SK-N-SH (cell line): Measurements from ENCODE around the gene RALGDS. TPM values are rescaled to one million over a fixed set of nuclear protein-coding genes. Genes with fewer than 3 reads are reported as not detected.

Experiments
- CTCF ChIA-PET: fragments of 300-600, 350-600 bp; formaldehyde crosslinking; extraction: SDS; loops from one replicate; lab custom pipeline; 2021; lab: Yijun Ruan, JAX
- POLR2A ChIA-PET: fragments of 350-600 bp; sonication (Branson Sonifier 250); formaldehyde crosslinking; extraction: SDS; loops from one replicate; lab custom pipeline; 2020; ENCODE audit warnings: antibody characterized with exemption, inconsistent platforms; lab: Yijun Ruan, JAX
- DNase-seq: peaks from one replicate; pipeline ENCODE4 v3.0.0; 2012
- H2AFZ ChIP-seq: fragments of 200-600 bp; sonication (generic); 2 replicates; pipeline ENCODE4 v1.8.1; 2016; ENCODE audit warnings: antibody characterized with exemption, mild to moderate bottlenecking, low read depth
- H3F3A ChIP-seq: fragments of 200-600 bp; sonication (generic); replicated peaks from 2 replicates; pipeline ENCODE3; 2016; ENCODE audit warnings: antibody characterized with exemption, mild to moderate bottlenecking; ENCODE audit not compliant: insufficient read depth
- H3K27ac ChIP-seq, 2 experiments: fragments of 200-500 bp in 1 of 2; fragments of 200-600 bp in 1 of 2; sonication (Bioruptor generic) in 1 of 2; sonication (generic), shearing (Covaris generic) in 1 of 2; 2 replicates each; pipeline versions ENCODE4 v1.5.1 to v1.6.1; 2014 to 2016; ENCODE audit warnings: low read depth in 2 of 2, inconsistent platforms in 1 of 2, low read length in 1 of 2, mild to moderate bottlenecking in 1 of 2, mixed read lengths in 1 of 2
- H3K27me3 ChIP-seq: fragments of 200-600 bp; sonication (generic), shearing (Covaris generic); 2 replicates; pipeline ENCODE4 v1.6.1; 2016; ENCODE audit warnings: mixed run types; ENCODE audit not compliant: insufficient read depth
- H3K36me3 ChIP-seq, 2 experiments: fragments of 200-500 bp in 1 of 2; fragments of 200-600 bp in 1 of 2; sonication (Bioruptor generic) in 1 of 2; sonication (generic) in 1 of 2; replicated peaks in 1 of 2; 2 replicates each; pipeline versions ENCODE3 to v1.5.1; 2014 to 2016; ENCODE audit warnings: low read length in 1 of 2, mild to moderate bottlenecking in 1 of 2; ENCODE audit not compliant: insufficient read depth in 2 of 2, control insufficient read depth in 1 of 2
- H3K4me1 ChIP-seq, 2 experiments: fragments of 200-500 bp in 1 of 2; fragments of 200-600 bp in 1 of 2; sonication (Bioruptor generic) in 1 of 2; sonication (generic), shearing (Covaris generic) in 1 of 2; 2 replicates each; pipeline versions ENCODE4 v1.5.1 to v1.6.1; 2014 to 2016; ENCODE audit warnings: low read depth in 1 of 2, low read length in 1 of 2, mixed run types in 1 of 2; ENCODE audit not compliant: insufficient read depth in 2 of 2, control insufficient read depth in 1 of 2
- H3K4me2 ChIP-seq: fragments of 200-600 bp; sonication (generic), shearing (Covaris generic); 2 replicates; pipeline ENCODE4 v1.6.1; 2017; ENCODE audit warnings: mixed run types
- H3K4me3 ChIP-seq, 2 experiments: fragments of 200-500 bp in 1 of 2; fragments of 200-600 bp in 1 of 2; sonication (Bioruptor generic) in 1 of 2; sonication (generic), shearing (Covaris generic) in 1 of 2; 2 replicates each; pipeline versions ENCODE4 v1.5.1 to v1.8.1; 2014 to 2016; ENCODE audit warnings: low read depth in 2 of 2, inconsistent platforms in 1 of 2, low read length in 1 of 2, mild to moderate bottlenecking in 1 of 2, mixed read lengths in 1 of 2, moderate library complexity in 1 of 2
- H3K79me2 ChIP-seq: fragments of 200-600 bp; sonication (generic); 2 replicates; pipeline ENCODE4 v1.8.1; 2017; ENCODE audit warnings: mild to moderate bottlenecking; ENCODE audit not compliant: insufficient read depth
- H3K9ac ChIP-seq: fragments of 200-600 bp; sonication (generic); 2 replicates; pipeline ENCODE4 v1.6.1; 2017; ENCODE audit warnings: mixed run types
- H3K9me2 ChIP-seq: fragments of 200-600 bp; sonication (generic); 2 replicates; pipeline ENCODE4 v1.6.1; 2017; ENCODE audit warnings: mixed run types
- H3K9me3 ChIP-seq: fragments of 200-600 bp; sonication (generic); 2 replicates; pipeline ENCODE4 v1.6.1; 2017; ENCODE audit warnings: mixed run types, mild to moderate bottlenecking, moderate library complexity
- H4K20me1 ChIP-seq: fragments of 200-600 bp; sonication (generic); 2 replicates; pipeline ENCODE4 v1.6.1; 2017; ENCODE audit warnings: mild to moderate bottlenecking, mixed run types; ENCODE audit not compliant: insufficient read depth
- ELF1 ChIP-seq: IDR thresholded peaks from 2 replicates; pipeline ENCODE4 v1.4.0; 2012
- EP300 ChIP-seq, 2 experiments: IDR thresholded peaks; 2 replicates each; pipeline versions ENCODE4 v1.4.0 to v1.6.1; 2012; ENCODE audit warnings: borderline replicate concordance in 1 of 2, low read depth in 1 of 2, low read length in 1 of 2
- FOXM1 ChIP-seq: IDR thresholded peaks from 2 replicates; pipeline ENCODE4 v1.4.0; 2012; ENCODE audit warnings: low read depth, mild to moderate bottlenecking
- MXI1 ChIP-seq: IDR thresholded peaks from 2 replicates; pipeline ENCODE4 v1.6.1; 2012; ENCODE audit warnings: mild to moderate bottlenecking, low read depth, low read length, improper control_type of control experiment
- NRF1 ChIP-seq: IDR thresholded peaks from 2 replicates; pipeline ENCODE4 v1.6.1; 2012; ENCODE audit warnings: low read depth, mild to moderate bottlenecking, low read length
- POLR2AphosphoS5 ChIP-seq: IDR thresholded peaks from 2 replicates; pipeline ENCODE4 v1.6.1; 2012; ENCODE audit warnings: low read depth, low read length
- RAD21 ChIP-seq: IDR thresholded peaks from 2 replicates; pipeline ENCODE4 v1.6.1; 2012; ENCODE audit warnings: mild to moderate bottlenecking, low read length
- SIN3A ChIP-seq: IDR thresholded peaks from 2 replicates; pipeline ENCODE4 v1.6.1; 2012; ENCODE audit warnings: low read depth, mild to moderate bottlenecking, low read length, moderate library complexity, borderline replicate concordance
- TCF12 ChIP-seq: IDR thresholded peaks from 2 replicates; pipeline ENCODE4 v1.4.0; 2012
- WGBS: methylation state at CpG from one replicate; pipeline ENCODE4 v1.1.6; 2017; ENCODE audit warnings: low lambda C conversion rate; 5-methylcytosine and 5-hydroxymethylcytosine counted together
- polyA plus RNA-seq, 3 experiments: library from polyadenylated mRNA; depleted of rRNA; stranded (reverse); fragments of >200 nt; gene quantifications; 2 replicates each; pipeline ENCODE4 v1.2.3, GENCODE V29; 2012
- TF ChIP-seq, protein P1 (sequence below): fragments of 150-350 bp; IDR thresholded peaks from 2 replicates; pipeline ENCODE4 v1.6.1; 2017; ENCODE audit warnings: antibody characterized with exemption, low read length, low read depth, borderline replicate concordance
- TF ChIP-seq, protein P2 (sequence below): IDR thresholded peaks from 2 replicates; pipeline ENCODE4 v1.4.0; 2012; ENCODE audit warnings: low read depth
- TF ChIP-seq, protein P3 (sequence below): fragments of 200-600 bp; sonication (generic); IDR thresholded peaks from 2 replicates; pipeline ENCODE4 v1.6.1; 2017; ENCODE audit warnings: antibody characterized with exemption, mild to moderate bottlenecking, moderate library complexity

Gene RALGDS
- polyA plus RNA-seq, 1 of the 3 experiments (the other 2 are of a cell fraction), result 64.7 TPM

DNA sequence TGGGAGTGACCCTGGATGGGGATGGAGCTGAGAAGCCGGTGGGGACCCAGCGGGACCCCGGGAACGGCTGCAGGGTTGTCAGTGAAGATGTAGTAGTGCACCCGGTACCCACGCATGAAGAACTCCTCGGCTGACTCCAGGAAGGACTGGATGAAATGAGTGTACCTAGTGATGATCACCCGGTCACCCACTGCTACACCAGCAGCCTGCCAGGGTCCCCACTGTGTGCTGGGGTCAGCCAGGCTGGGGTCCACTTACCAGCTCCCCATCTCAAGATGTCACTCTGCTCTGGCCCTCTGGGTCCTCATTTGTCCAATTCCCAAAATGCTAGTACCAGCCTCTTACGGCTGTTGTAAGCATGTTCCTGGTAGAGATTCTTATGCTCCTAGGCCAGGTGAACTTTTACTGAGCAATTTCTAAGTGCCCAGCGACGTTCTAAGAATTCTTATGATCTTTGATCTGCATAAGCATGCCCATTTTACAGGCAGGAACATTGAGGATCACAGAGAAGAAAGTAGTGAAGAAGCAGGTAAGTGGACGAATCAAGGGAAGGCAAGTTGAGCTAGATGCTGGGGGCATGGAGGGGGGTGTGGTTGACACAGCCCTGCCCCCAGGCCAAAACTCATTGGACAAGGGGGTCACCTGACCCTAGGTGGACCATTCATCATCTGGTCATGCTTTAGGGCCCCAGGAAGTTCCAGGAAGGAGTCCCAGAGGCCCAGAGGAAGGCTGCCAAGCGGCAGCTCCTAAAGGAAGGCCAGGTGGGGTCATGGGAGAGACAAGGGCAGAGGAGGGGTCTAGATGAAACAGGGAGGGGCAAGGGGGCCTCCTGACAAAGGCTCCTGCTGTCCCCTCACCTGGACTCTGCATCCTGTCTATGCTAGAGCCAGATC lies 33.3 kb upstream of the RALGDS start:
- Histone ChIP-seq H3K4me1 (peaks cover 0 to 3% of the 10 kb centered on the region in 2 experiments; a peak in 1 of 4 replicates), H3K4me2 (no peak overlapping the region), H3K9me2 (no peaks in the 10 kb centered on the region), H3F3A (no peaks in the 10 kb centered on the region), H3K9me3 (no peaks in the 10 kb centered on the region), H2AFZ (no peak overlapping the region), H3K27me3 (no peaks in the 10 kb centered on the region), H3K79me2 (no peaks in the 10 kb centered on the region), H3K36me3 (no peaks in the 10 kb centered on the region), H3K4me3 (no peak overlapping the region), H3K27ac (no peak overlapping the region), H3K9ac (no peak overlapping the region), H4K20me1 (no peaks in the 10 kb centered on the region)
- ChIA-PET CTCF (interaction anchor here (0.7 to 2.9 kb wide), 4 partner anchors 10 to 132 kb away, joined by 3 to 12 read pairs (median 6); no protein-coding TSS in a partner anchor), POLR2A (no interaction called here)
- 68% methylated on average over 10 of the region's 13 CpGs for WGBS
- DNase-seq, result peak; percentile 15
- TF ChIP-seq, protein P1, sequence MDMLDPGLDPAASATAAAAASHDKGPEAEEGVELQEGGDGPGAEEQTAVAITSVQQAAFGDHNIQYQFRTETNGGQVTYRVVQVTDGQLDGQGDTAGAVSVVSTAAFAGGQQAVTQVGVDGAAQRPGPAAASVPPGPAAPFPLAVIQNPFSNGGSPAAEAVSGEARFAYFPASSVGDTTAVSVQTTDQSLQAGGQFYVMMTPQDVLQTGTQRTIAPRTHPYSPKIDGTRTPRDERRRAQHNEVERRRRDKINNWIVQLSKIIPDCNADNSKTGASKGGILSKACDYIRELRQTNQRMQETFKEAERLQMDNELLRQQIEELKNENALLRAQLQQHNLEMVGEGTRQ, result no peak
- no peak for TF ChIP-seq EP300 (IDR thresholded peaks at IDR 0.05; ENCODE audit: borderline replicate concordance in 1 of 2, low read depth in 1 of 2, low read length in 1 of 2)
- TF ChIP-seq, protein P2, sequence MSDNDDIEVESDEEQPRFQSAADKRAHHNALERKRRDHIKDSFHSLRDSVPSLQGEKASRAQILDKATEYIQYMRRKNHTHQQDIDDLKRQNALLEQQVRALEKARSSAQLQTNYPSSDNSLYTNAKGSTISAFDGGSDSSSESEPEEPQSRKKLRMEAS, result no peak
- TF ChIP-seq, protein P3, sequence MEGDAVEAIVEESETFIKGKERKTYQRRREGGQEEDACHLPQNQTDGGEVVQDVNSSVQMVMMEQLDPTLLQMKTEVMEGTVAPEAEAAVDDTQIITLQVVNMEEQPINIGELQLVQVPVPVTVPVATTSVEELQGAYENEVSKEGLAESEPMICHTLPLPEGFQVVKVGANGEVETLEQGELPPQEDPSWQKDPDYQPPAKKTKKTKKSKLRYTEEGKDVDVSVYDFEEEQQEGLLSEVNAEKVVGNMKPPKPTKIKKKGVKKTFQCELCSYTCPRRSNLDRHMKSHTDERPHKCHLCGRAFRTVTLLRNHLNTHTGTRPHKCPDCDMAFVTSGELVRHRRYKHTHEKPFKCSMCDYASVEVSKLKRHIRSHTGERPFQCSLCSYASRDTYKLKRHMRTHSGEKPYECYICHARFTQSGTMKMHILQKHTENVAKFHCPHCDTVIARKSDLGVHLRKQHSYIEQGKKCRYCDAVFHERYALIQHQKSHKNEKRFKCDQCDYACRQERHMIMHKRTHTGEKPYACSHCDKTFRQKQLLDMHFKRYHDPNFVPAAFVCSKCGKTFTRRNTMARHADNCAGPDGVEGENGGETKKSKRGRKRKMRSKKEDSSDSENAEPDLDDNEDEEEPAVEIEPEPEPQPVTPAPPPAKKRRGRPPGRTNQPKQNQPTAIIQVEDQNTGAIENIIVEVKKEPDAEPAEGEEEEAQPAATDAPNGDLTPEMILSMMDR, result no peak
- TF ChIP-seq ELF1, result no peak
- no peak for TF ChIP-seq POLR2AphosphoS5
- TF ChIP-seq NRF1, result no peak
- no peak for TF ChIP-seq MXI1
- TF ChIP-seq FOXM1, result no peak
- no peak for TF ChIP-seq SIN3A
- no peak for TF ChIP-seq RAD21
- no peak for TF ChIP-seq TCF12
